IPS-20b (cell line): ENCODE results near the gene CLCN1.

Source experiments
- H3K27ac ChIP-seq: one replicate; pipeline ENCODE4 v1.5.1; 2013; ENCODE audit warnings: low read length
- H3K27me3 ChIP-seq: 2 replicates; pipeline ENCODE4 v1.6.1; 2013; ENCODE audit warnings: mild to moderate bottlenecking, low read length, inconsistent platforms; ENCODE audit not compliant: insufficient read depth
- H3K36me3 ChIP-seq: 2 replicates; pipeline ENCODE4 v1.6.1; 2013; ENCODE audit warnings: low read depth, mild to moderate bottlenecking, inconsistent platforms, low read length, moderate library complexity; ENCODE audit not compliant: insufficient read depth
- H3K4me1 ChIP-seq: 2 replicates; pipeline ENCODE4 v1.6.1; 2013; ENCODE audit warnings: mild to moderate bottlenecking, control low read depth, inconsistent platforms, low read length, moderate library complexity; ENCODE audit not compliant: insufficient read depth
- H3K4me3 ChIP-seq: 2 replicates; pipeline ENCODE4 v1.5.1; 2013; ENCODE audit warnings: mild to moderate bottlenecking, low read length, inconsistent platforms
- H3K9ac ChIP-seq: 2 replicates; pipeline ENCODE4 v1.6.1; 2013; ENCODE audit warnings: low read depth, mild to moderate bottlenecking, inconsistent platforms, low read length, moderate library complexity
- H3K9me3 ChIP-seq: 2 replicates; pipeline ENCODE4 v1.6.1; 2013; ENCODE audit warnings: mild to moderate bottlenecking, low read depth, low read length, inconsistent platforms; ENCODE audit not compliant: insufficient read depth

CLCN1 gene

GRCh38 chr7:143372070-143372469 lies 56.2 kb downstream of the CLCN1 start:
- no peak overlapping the region for H3K27ac ChIP-seq
- no peaks in the 10 kb centered on the region for H3K9me3 ChIP-seq
- no peaks in the 10 kb centered on the region for H3K36me3 ChIP-seq
- no peak overlapping the region for H3K4me3 ChIP-seq
- H3K9ac ChIP-seq, result no peak overlapping the region
- H3K27me3 ChIP-seq, result no peaks in the 10 kb centered on the region
- H3K4me1 ChIP-seq, result peaks cover 25% of the 10 kb centered on the region

GRCh38 chr7:143373255-143373794 lies 57.4 kb downstream of the CLCN1 start:
- no peaks in the 10 kb centered on the region for H3K27me3 ChIP-seq
- H3K9ac ChIP-seq, result no peak overlapping the region
- no peaks in the 10 kb centered on the region for H3K9me3 ChIP-seq
- no peak overlapping the region for H3K4me3 ChIP-seq
- H3K36me3 ChIP-seq, result no peaks in the 10 kb centered on the region
- H3K27ac ChIP-seq, result no peak overlapping the region
- H3K4me1 ChIP-seq, result peaks cover 24% of the 10 kb centered on the region

- no peak overlapping the region for H3K4me3 ChIP-seq
- peaks cover 24% of the 10 kb centered on the region for H3K4me1 ChIP-seq
- H3K36me3 ChIP-seq, result no peaks in the 10 kb centered on the region
- H3K9ac ChIP-seq, result no peak overlapping the region
- H3K9me3 ChIP-seq, result no peaks in the 10 kb centered on the region
- no peaks in the 10 kb centered on the region for H3K27me3 ChIP-seq
- no peak overlapping the region for H3K27ac ChIP-seq
Observed at GRCh38 chr7:143374561-143374960, 58.6 kb downstream of the CLCN1 start.

GRCh38 chr7:143375298-143376034 lies 59.6 kb downstream of the CLCN1 start:
- no peak overlapping the region for H3K9ac ChIP-seq
- peaks cover 16% of the 10 kb centered on the region for H3K4me1 ChIP-seq
- no peaks in the 10 kb centered on the region for H3K36me3 ChIP-seq
- no peaks in the 10 kb centered on the region for H3K27me3 ChIP-seq
- no peak overlapping the region for H3K27ac ChIP-seq
- H3K4me3 ChIP-seq, result no peak overlapping the region
- H3K9me3 ChIP-seq, result no peaks in the 10 kb centered on the region

GRCh38 chr7:143376396-143376795 lies 60.5 kb downstream of the CLCN1 start:
- Histone ChIP-seq H3K27me3 (no peaks in the 10 kb centered on the region), H3K27ac (no peak overlapping the region), H3K4me1 (peaks cover 12% of the 10 kb centered on the region), H3K4me3 (no peak overlapping the region), H3K36me3 (no peaks in the 10 kb centered on the region), H3K9me3 (no peaks in the 10 kb centered on the region), H3K9ac (no peak overlapping the region)

GRCh38 chr7:143379611-143380259 lies 63.8 kb downstream of the CLCN1 start:
- H3K9me3 ChIP-seq, result no peaks in the 10 kb centered on the region
- peaks cover 21% of the 10 kb centered on the region for H3K4me1 ChIP-seq
- H3K27me3 ChIP-seq, result no peaks in the 10 kb centered on the region
- H3K4me3 ChIP-seq, result peak overlapping the region; percentile 93
- H3K9ac ChIP-seq, result peak overlapping the region; percentile 99; the same call in 1 of the 2 replicates
- H3K27ac ChIP-seq, result no peak overlapping the region
- peaks cover 26% of the 10 kb centered on the region for H3K36me3 ChIP-seq

GRCh38 chr7:143380260-143380645 lies 64.3 kb downstream of the CLCN1 start:
- H3K9me3 ChIP-seq, result no peaks in the 10 kb centered on the region
- peak overlapping the region; percentile 96 for H3K27ac ChIP-seq
- peak overlapping the region; percentile 93 for H3K4me3 ChIP-seq
- H3K9ac ChIP-seq, result peak overlapping the region; percentile 99
- peaks cover 19% of the 10 kb centered on the region for H3K4me1 ChIP-seq
- no peaks in the 10 kb centered on the region for H3K27me3 ChIP-seq
- H3K36me3 ChIP-seq, result peaks cover 31% of the 10 kb centered on the region

- no peaks in the 10 kb centered on the region for H3K27me3 ChIP-seq
- H3K36me3 ChIP-seq, result peaks cover 37% of the 10 kb centered on the region
- H3K9me3 ChIP-seq, result no peaks in the 10 kb centered on the region
- peak within 1 kb of the TSS; percentile 96 for H3K27ac ChIP-seq
- peak within 1 kb of the TSS; percentile 99 for H3K9ac ChIP-seq
- peak within 1 kb of the TSS; percentile 93 for H3K4me3 ChIP-seq
- H3K4me1 ChIP-seq, result peaks cover 19% of the 10 kb centered on the region
Observed at GRCh38 chr7:143380646-143381426, 64.9 kb downstream of the CLCN1 start, which contains the start of gene ZYX. Gene ZYX, plus strand, starts transcription at chr7:143381345. Its CDS starts 227 bp downstream, at chr7:143381572.

GRCh38 chr7:143381427-143382125 lies 65.7 kb downstream of the CLCN1 start:
- no peaks in the 10 kb centered on the region for H3K27me3 ChIP-seq
- H3K9ac ChIP-seq, result peak overlapping the region; percentile 97
- H3K36me3 ChIP-seq, result peaks cover 43% of the 10 kb centered on the region
- H3K4me3 ChIP-seq, result peak overlapping the region; percentile 93
- H3K4me1 ChIP-seq, result peaks cover 19% of the 10 kb centered on the region
- H3K9me3 ChIP-seq, result no peaks in the 10 kb centered on the region
- H3K27ac ChIP-seq, result peak overlapping the region; percentile 74

- Histone ChIP-seq H3K27ac (peak overlapping the region; percentile 74), H3K4me3 (peak overlapping the region; percentile 93), H3K36me3 (peaks cover 50% of the 10 kb centered on the region), H3K9me3 (no peaks in the 10 kb centered on the region), H3K27me3 (no peaks in the 10 kb centered on the region), H3K9ac (peak overlapping the region; percentile 97), H3K4me1 (peaks cover 19% of the 10 kb centered on the region)
Observed at GRCh38 chr7:143382126-143382790, 66.3 kb downstream of the CLCN1 start.
